ENCODE data around the gene SYT14.
"Not testable (repeated sequence)": the region's sequence is repeated elsewhere in the genome, so short reads cannot be mapped to it uniquely, and the experiment has no call there.

The SYT14 gene

GRCh38 chr1:209945377-209945776 lies 7.4 kb downstream of the SYT14 start:
- DNase-seq (ENCODE audit: low read depth) = no peak

GRCh38 chr1:209948155-209948554 lies 10.1 kb downstream of the SYT14 start:
- no peak for DNase-seq (ENCODE audit: low read depth)

GRCh38 chr1:209956116-209956515 lies 18.1 kb downstream of the SYT14 start:
- DNase-seq (ENCODE audit: low read depth) = no peak

- DNase-seq (ENCODE audit: low read depth) = no peak
These were observed 21.6 kb downstream of the SYT14 start for GRCh38 chr1:209959623-209960022.

GRCh38 chr1:209960926-209961325 lies 22.9 kb downstream of the SYT14 start:
- no peak for DNase-seq (ENCODE audit: low read depth)

GRCh38 chr1:209962388-209962787 lies 24.4 kb downstream of the SYT14 start:
- no peak for DNase-seq (ENCODE audit: low read depth)

GRCh38 chr1:209962856-209963255 lies 24.8 kb downstream of the SYT14 start:
- no peak for DNase-seq (ENCODE audit: low read depth)

- DNase-seq (ENCODE audit: low read depth) = no peak
These were observed 28.0 kb downstream of the SYT14 start for GRCh38 chr1:209965996-209966395.

GRCh38 chr1:209978721-209979120 lies 40.7 kb downstream of the SYT14 start:
- not testable (repeated sequence) for DNase-seq (ENCODE audit: low read depth)

- no peak for DNase-seq (ENCODE audit: low read depth)
These were observed 45.9 kb downstream of the SYT14 start for GRCh38 chr1:209983953-209984352.

- DNase-seq (ENCODE audit: low read depth) = no peak
These were observed 47.0 kb downstream of the SYT14 start for GRCh38 chr1:209985002-209985401.

- no peak for DNase-seq (ENCODE audit: low read depth)
These were observed 50.7 kb downstream of the SYT14 start for GRCh38 chr1:209988706-209989105.

GRCh38 chr1:209989525-209989924 lies 51.5 kb downstream of the SYT14 start:
- no peak for DNase-seq (ENCODE audit: low read depth)

- DNase-seq (ENCODE audit: low read depth) = no peak
These were observed 55.2 kb downstream of the SYT14 start for GRCh38 chr1:209993061-209993830.

GRCh38 chr1:209996348-209996747 lies 58.3 kb downstream of the SYT14 start:
- no peak for DNase-seq (ENCODE audit: low read depth)

- no peak for DNase-seq (ENCODE audit: low read depth)
These were observed 61.0 kb downstream of the SYT14 start for GRCh38 chr1:209999005-209999404.

- DNase-seq (ENCODE audit: low read depth) = no peak
These were observed 63.7 kb downstream of the SYT14 start for GRCh38 chr1:210001751-210002150.

GRCh38 chr1:210003501-210003900 lies 65.5 kb downstream of the SYT14 start:
- DNase-seq (ENCODE audit: low read depth) = no peak

GRCh38 chr1:210010161-210010560 lies 72.1 kb downstream of the SYT14 start:
- DNase-seq (ENCODE audit: low read depth) = no peak

GRCh38 chr1:210021145-210021860 lies 83.3 kb downstream of the SYT14 start:
- no peak for DNase-seq (ENCODE audit: low read depth)

GRCh38 chr1:210022044-210022443 lies 84.0 kb downstream of the SYT14 start:
- no peak for DNase-seq (ENCODE audit: low read depth)

GRCh38 chr1:210024282-210024681 lies 86.3 kb downstream of the SYT14 start:
- no peak for DNase-seq (ENCODE audit: low read depth)

GRCh38 chr1:210024996-210025395 lies 87.0 kb downstream of the SYT14 start:
- no peak for DNase-seq (ENCODE audit: low read depth)

- DNase-seq (ENCODE audit: low read depth) = no peak
These were observed 87.9 kb downstream of the SYT14 start for GRCh38 chr1:210025870-210026269.
